GM18858 (cell line): ENCODE results near the gene PIM1.
"Not testable (repeated sequence)": the region's sequence is repeated elsewhere in the genome, so short reads cannot be mapped to it uniquely, and the experiment has no call there.

Experiments
- ATAC-seq: cut with Tn5 transposase; IDR thresholded peaks from one replicate; pipeline ENCODE4 v1.9.1; 2021; ENCODE audit not compliant: unreplicated experiment

PIM1 gene

DNA sequence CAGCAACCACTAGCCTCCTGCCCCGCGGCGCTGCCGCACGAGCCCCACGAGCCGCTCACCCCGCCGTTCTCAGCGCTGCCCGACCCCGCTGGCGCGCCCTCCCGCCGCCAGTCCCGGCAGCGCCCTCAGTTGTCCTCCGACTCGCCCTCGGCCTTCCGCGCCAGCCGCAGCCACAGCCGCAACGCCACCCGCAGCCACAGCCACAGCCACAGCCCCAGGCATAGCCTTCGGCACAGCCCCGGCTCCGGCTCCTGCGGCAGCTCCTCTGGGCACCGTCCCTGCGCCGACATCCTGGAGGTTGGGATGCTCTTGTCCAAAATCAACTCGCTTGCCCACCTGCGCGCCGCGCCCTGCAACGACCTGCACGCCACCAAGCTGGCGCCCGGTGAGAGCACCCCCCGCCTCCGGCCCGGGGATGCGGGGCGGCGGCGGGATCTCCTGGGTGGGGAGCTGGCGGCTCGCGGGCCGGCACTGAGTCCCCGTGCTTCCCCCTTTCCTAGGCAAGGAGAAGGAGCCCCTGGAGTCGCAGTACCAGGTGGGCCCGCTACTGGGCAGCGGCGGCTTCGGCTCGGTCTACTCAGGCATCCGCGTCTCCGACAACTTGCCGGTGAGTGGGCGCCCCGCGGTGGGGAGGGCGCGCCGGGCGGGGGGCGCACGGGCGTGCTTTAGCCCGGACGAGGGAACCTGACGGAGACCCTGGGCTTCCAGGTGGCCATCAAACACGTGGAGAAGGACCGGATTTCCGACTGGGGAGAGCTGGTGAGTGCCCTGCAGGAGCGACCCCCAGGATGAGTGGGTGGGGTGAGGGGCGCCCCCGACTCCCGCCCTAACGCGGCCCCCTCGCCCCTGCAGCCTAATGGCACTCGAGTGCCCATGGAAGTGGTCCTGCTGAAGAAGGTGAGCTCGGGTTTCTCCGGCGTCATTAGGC, 585 bp downstream of the PIM1 start:
- ATAC-seq: peak; percentile 3

DNA sequence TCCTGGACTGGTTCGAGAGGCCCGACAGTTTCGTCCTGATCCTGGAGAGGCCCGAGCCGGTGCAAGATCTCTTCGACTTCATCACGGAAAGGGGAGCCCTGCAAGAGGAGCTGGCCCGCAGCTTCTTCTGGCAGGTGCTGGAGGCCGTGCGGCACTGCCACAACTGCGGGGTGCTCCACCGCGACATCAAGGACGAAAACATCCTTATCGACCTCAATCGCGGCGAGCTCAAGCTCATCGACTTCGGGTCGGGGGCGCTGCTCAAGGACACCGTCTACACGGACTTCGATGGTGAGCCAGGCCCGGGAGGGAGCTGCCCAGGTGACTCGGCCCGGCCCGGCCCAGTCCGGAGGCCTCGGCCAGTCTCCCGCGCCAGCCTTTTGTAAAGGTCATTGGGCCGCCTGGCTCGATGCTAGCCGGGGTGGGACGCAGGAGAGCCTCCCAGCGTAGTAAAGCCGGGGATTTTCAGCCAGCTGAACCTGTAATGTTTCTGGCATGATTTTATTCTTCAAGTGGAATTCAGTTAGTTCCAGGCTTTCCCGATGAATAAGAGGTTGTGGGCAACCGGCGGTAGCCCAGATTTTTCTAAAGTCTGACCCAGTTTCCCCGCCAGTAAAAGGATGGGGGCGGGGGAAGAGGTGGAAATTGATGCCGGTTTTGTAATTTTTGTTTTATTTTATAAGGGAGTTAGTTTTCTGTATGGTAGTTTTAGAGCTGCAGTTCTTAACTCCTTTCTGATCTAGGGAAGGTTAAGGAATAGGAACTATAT, 1.4 kb downstream of the PIM1 start:
- ATAC-seq: no peak

DNA sequence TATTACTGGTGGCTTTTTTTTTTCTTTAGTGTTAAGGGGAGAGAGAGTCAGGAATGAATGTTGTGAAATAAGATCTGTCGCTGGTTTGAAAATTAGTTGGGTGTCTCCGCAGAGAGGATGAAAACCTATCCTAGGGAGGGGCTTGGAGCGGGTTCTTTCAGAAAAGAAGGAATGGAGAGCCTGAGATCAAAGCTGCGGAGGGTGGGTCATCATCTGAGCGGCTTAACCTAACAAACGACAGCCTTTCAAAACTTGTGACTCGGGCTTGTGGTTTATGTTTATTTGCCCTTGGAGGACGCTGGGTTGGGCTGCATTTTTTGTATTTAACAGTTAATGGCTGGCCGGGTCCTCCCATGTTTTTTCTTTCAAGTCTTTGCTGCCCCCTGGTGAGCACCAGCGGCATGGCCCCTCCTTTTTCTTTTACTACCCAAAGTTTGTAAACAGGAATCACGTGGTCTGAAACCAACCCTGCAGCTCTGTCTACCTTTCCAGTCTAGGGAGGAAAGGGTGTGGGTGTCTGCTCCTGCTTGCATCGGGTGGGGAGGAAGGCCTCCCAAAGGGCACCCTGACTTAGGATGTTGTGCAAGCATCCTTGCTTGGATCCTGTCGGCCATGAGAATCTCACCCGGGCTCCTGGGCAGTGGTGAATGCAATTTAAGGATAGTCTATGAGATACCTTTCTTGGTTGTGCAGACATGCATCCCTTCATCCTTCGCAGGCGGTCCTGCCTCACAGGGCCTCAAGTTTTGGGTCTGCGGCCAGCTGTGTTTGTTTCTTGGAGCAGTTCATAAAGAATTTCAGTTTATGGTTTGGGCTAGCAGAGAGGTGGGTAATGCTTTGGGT, 2.2 kb downstream of the PIM1 start:
- no peak for ATAC-seq

DNA sequence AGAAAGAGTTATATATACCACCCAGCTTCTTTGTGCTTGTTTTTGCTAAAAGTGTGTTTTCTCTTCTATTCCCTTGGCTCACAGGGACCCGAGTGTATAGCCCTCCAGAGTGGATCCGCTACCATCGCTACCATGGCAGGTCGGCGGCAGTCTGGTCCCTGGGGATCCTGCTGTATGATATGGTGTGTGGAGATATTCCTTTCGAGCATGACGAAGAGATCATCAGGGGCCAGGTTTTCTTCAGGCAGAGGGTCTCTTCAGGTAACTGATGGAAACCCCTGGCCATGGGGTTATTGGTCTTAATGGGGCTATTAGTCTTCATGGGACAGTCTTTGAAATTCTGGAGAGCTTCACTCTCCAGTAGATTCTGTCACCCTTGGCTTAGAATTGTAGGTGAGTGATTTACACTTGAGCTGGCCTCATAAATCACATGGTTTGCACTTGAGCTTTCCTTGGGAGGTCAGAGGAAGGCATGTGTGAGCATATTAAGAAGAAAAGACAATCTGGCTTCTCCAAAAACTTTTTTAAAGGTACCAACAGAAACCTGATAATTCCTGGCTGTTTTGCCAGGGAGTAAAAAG, 3.0 kb downstream of the PIM1 start:
- ATAC-seq: no peak

DNA sequence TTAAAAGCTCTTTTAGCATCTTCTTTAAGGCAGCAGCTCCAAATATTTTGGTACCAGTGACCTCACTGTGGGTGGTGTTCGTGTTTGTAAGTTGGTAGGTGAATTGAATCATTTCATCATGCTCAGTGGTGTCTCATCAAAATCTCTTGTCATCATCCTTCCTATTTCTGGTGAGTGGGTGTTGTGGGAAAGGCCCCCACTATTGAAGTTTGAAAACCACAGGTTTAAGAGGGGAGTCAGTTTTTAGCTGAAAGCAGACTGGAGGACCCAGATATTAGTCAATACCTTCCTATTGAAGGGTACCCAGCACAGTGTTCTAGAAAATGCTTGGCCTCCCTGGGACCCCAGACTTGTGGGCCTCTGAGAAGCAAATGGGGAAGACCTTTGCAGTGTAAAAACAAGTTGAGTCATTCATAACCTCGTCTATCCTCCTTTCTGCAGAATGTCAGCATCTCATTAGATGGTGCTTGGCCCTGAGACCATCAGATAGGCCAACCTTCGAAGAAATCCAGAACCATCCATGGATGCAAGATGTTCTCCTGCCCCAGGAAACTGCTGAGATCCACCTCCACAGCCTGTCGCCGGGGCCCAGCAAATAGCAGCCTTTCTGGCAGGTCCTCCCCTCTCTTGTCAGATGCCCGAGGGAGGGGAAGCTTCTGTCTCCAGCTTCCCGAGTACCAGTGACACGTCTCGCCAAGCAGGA, 3.7 kb downstream of the PIM1 start:
- no peak for ATAC-seq

DNA sequence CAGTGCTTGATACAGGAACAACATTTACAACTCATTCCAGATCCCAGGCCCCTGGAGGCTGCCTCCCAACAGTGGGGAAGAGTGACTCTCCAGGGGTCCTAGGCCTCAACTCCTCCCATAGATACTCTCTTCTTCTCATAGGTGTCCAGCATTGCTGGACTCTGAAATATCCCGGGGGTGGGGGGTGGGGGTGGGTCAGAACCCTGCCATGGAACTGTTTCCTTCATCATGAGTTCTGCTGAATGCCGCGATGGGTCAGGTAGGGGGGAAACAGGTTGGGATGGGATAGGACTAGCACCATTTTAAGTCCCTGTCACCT, 4.2 kb downstream of the PIM1 start:
- ATAC-seq: no peak

DNA sequence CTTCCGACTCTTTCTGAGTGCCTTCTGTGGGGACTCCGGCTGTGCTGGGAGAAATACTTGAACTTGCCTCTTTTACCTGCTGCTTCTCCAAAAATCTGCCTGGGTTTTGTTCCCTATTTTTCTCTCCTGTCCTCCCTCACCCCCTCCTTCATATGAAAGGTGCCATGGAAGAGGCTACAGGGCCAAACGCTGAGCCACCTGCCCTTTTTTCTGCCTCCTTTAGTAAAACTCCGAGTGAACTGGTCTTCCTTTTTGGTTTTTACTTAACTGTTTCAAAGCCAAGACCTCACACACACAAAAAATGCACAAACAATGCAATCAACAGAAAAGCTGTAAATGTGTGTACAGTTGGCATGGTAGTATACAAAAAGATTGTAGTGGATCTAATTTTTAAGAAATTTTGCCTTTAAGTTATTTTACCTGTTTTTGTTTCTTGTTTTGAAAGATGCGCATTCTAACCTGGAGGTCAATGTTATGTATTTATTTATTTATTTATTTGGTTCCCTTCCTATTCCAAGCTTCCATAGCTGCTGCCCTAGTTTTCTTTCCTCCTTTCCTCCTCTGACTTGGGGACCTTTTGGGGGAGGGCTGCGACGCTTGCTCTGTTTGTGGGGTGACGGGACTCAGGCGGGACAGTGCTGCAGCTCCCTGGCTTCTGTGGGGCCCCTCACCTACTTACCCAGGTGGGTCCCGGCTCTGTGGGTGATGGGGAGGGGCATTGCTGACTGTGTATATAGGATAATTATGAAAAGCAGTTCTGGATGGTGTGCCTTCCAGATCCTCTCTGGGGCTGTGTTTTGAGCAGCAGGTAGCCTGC, 4.8 kb downstream of the PIM1 start:
- no peak for ATAC-seq

DNA sequence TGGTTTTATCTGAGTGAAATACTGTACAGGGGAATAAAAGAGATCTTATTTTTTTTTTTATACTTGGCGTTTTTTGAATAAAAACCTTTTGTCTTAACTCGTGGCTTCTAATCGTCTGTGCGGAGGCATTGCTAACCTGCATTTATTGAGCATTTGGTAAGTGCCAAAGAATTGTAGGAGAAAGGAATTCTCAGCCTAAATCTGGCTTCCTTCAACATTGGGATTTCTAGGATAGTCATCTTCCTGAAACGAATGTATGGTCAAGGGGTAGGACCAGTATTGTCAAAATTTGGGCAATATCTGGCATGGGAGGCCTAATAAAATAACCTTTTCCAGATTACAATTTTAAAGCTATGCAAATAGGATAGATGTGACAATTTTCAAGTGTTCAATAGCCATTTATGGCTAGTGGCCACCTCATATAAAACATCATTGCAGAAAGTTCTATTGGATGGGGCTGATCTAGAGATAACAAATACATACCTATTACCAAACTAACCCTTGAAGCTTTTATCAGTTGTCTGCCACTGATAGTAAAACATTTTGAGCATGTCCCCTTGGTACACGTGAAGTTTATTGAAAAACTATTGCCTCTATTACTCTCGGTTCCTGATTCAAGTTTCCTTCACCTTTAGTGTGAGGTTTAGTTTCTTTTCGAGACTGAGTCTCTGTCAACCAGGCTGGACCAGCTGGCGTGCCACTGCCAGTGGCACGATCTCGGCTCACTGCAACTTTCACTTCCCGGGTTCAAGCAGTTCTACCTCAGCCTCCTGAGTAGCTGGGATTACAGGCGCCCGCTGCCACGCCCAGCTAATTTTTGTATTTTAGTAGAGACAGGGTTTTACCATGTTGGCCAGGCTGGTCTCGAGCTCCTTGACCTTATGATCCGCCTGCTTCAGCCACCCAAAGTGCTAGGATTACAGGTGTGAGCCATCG, 5.6 kb downstream of the PIM1 start:
- no peak for ATAC-seq

DNA sequence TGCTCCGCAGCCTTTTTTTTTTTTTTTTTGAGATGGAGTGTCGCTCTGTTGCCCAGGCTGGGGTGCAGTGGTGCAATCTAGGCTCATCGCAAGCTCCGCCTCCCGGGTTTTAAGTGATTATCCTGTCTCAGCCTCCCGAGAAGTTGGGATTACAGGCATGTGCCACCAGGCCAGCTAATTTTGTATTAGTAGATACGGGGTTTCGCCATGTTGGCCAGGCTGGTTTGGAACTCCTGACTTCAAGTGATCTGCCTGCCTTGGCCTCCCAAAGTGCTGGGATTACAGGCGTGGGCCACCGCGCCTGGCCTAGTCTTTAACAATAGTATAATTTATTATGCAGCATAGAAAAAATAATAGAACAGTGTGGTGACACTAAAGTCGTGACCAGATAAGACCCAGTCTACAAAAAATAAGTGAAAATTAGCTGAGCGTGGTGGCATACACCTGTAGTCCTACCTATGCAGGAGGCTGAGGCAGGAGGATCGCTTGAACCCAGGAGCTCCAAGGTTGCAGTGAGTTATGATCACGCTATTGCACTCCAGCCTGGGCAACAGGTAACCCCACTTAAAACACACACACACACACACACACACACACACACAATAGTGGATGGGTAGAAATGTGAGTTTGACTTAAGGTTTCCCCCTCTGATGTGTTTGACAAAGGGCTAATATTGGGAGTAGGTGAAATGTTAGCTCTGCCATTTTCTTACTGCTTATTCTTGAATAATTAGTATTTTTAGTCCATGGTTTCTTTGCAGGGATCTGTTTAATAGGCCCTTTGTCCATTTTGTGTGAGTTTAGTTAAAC, 6.5 kb downstream of the PIM1 start:
- ATAC-seq: no peak

DNA sequence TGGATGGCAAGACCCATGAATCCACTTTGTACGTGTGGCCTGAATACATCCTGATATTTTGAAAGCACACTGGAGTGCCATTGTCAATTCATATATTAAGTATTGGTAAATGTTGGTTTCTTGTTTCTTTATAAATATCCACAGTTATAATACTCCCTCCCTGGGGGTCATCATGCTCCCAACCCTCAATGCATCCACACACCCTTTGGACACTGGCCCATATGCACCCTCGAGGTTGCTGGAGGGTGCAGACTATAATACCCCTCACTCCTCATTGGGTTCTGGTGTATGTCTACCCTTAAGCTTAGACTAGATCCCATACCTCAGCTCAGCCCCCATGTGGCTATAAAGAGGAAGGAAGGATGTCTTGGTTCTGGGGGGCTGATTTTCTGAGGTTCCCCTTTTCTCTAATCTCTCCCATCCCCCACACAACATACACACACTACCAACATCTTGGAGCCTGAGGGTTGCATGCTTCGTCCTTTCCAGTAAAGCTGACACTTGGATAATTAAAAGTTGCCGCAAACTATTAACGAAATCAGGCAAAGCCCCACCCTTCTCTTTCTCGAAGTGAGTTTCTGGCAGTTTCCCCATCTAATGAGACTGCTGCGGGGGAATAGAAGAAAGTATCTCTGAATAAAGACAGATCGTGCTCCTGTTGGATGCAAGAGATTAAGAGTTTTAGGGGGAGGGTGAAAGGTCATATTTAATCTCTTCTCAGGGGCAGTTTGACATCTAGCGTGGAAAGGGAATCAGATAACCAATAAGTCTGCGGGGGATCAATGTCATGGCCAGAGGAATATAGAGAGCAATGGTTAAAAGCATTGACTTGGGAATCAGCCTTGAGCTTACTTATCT, 7.4 kb downstream of the PIM1 start:
- ATAC-seq: no peak

DNA sequence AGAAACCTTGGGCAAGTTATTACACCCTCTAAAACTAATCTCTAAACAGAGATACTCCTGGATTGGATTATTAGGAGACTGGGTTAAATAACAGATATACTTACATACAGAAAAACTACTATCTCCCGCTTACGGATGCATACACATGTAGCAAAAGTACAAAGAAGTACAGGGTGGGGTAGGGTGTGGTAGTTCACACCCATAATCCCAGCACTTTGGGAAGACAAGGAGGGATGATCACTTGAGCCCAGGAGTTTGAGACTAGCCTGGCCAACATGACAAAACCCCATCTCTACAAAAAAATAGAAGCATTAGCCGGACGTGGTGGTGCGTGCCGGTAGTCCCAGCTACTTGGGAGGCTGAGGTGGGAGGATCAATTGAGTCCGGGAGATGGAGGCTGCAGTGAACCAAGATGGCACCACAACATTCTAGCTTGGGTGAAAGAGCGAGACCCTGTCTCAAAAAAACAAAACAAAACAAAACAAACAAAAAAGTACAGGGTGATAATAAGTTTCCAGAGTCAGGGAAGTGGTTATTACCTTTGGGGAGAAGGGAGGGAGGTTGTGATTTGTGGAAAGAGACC, 8.1 kb downstream of the PIM1 start:
- ATAC-seq: no peak

DNA sequence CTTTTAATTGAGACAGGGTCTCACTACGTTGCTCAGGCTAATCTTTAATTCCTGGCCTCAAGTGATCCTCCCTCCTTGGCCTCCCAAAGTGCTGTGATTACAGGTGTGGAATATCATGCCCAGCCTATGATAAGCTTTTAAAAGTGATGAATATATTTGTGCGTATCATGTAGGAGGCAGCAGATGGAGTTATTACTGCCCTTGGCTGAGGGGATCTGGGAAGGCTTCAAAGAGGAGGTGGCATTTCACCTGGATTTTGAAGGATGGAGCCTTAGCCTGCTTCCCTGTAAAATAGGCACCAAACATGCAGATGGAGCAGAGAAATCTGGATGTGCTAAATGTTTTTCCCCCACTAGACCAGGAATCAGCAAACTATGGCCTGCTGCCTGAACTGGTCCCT, 10.1 kb downstream of the PIM1 start:
- ATAC-seq: no peak

DNA sequence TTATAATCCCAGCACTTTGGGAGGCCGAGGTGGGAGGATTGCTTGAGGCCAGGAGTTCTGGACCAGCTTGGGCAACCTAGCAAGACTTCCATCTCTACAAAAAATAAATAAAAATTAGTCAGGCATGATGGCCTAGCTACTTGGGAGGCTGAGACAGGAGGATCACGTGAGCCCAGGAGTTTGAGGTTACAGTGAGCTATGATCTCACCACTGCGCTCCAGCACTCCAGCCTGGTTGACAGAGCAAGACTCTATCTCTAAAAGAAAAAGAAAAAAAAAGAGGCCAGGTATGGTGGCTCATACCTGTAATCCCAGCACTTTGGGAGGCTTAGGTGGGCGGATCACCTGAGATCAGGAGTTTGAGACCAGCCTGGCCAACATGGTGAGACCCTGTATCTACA, 10.7 kb downstream of the PIM1 start:
- not testable (repeated sequence) for ATAC-seq

DNA sequence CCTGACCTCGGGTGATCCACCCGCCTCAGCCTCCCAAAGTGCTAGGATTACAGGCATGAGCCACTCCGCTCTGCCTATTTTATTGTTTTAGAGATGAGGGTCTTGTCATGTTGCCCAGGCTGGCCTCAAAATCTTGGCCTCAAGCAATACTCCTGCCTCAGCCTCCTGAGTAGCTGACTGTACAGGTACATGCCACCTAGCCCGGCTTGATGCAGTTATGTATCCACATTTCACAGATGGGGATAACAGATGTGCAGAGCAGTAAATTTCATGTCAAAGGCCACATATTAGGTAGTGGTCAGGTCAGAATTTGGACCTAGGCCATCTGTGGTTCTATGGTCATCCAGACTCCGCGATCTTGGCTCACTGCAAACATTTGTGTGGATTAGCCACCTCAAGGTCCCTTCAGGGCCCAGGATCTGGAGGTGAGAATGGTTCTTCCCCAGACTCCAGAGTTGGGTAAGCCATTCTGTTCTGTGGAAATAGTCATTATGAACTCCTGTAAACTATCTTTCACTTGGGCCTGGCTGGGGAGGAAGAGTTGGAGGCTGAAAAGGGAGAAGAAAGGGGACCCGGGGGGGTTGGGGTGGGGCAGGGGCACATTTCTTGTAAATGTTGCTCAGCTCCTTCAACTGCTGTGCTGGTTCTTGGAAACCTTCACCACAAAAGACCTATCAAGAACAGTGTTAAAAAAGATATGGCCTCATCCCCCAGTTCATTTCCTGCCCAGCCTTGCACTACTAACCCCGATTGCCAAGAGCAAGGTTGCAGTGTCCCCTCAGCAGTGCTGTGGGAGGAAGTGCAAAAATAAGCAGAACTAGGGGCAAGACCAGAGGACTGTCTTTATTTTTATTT, 13.0 kb downstream of the PIM1 start:
- ATAC-seq: no peak

DNA sequence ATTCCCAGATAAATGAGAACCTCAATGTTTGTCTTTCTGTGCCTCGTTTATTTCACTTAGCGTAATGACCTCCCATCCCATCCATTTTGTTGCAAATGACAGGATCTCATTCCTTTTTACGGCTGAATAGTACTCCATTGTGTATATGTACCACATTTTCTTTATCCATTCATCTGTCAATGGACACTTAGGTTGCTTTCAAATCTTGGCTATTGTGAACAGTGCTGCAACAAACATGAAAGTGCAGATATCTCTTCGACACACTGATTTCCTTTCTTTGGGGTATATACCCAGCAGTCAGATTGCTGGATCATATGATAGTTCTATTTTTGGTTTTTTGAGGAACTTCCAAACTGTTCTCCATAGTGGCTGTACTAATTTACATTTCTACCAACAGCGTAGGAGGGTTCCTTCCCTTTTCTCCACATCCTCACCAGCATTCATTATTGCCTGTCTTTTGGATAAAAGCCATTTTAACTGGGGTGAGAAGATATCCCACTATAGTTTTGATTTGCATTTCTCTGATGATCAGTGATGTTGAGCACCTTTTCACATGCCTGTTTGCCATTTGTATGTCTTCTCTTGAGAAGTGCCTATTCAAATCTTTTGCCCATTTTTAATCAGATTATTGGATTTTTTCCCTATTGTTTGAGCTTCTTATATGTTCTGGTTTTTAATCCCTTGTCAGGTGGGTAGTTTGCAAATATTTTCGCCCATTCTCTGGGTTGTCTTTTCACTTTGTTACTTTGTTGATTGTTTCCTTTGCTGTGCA, 16.2 kb downstream of the PIM1 start:
- not testable (repeated sequence) for ATAC-seq
